Endothelial cell of umbilical vein (primary cell): ENCODE measurements around the gene CTU1. TPM values are rescaled to one million over a fixed set of nuclear protein-coding genes. Genes with fewer than 3 reads are reported as not detected.

Experiments
- BruUV-seq: library from RNA; stranded (reverse); fragments of 400-500 nt; replicated peaks from 2 replicates; lab custom pipeline; 2021; lab: Mats Ljungman, UMichigan
- CTCF ChIA-PET: fragments of 300-600, 350-600 bp; sonication (Branson Sonifier 250); formaldehyde crosslinking; loops from one replicate; lab custom pipeline; 2021; ENCODE audit warnings: antibody characterized with exemption, inconsistent platforms; lab: Charles Lee
- POLR2A ChIA-PET: fragments of 300-600, 350-600 bp; sonication (Branson Sonifier 250); formaldehyde crosslinking; loops from one replicate; lab custom pipeline; 2021; ENCODE audit warnings: antibody characterized with exemption, inconsistent platforms; lab: Charles Lee
- DNase-seq: peaks from one replicate; pipeline ENCODE4 v3.0.0-alpha.2; 2011; ENCODE audit warnings: low read depth, low spot score
- FAIRE-seq: peaks from 2 replicates; lab custom pipeline; 2011; peaks lifted over from hg19 to GRCh38; lab: Jason Lieb, UNC
- H2AFZ ChIP-seq: 2 replicates; pipeline ENCODE4 v1.6.0; 2012; ENCODE audit warnings: low read depth, low read length, control low read depth, inconsistent platforms
- H3K27ac ChIP-seq: 2 replicates; pipeline ENCODE4 v1.5.1; 2011; ENCODE audit warnings: low read depth, mild to moderate bottlenecking, control low read depth, low read length, moderate library complexity; ENCODE audit not compliant: insufficient read depth
- H3K27me3 ChIP-seq, 2 experiments: 2 replicates each; pipeline versions ENCODE4 v1.6.0 to v1.6.1; 2011; ENCODE audit warnings: low read length in 2 of 2, mixed read lengths in 1 of 2; ENCODE audit not compliant: control insufficient read depth in 2 of 2, insufficient read depth in 2 of 2
- H3K36me3 ChIP-seq, 2 experiments: 2 replicates in 1 of 2; 3 replicates in 1 of 2; pipeline ENCODE4 v1.5.1; 2011; ENCODE audit warnings: low read length in 2 of 2, mild to moderate bottlenecking in 1 of 2, moderate library complexity in 1 of 2; ENCODE audit not compliant: control insufficient read depth in 2 of 2, insufficient read depth in 2 of 2; ENCODE audit errors: extremely low read depth in 1 of 2
- H3K4me1 ChIP-seq: 3 replicates; pipeline ENCODE4 v1.5.1; 2011; ENCODE audit warnings: mild to moderate bottlenecking, low read length; ENCODE audit not compliant: control insufficient read depth, insufficient read depth; ENCODE audit errors: extremely low read depth
- H3K4me2 ChIP-seq: 2 replicates; pipeline ENCODE4 v1.6.1; 2011; ENCODE audit warnings: low read length, control low read depth, mixed read lengths; ENCODE audit not compliant: insufficient read depth
- H3K4me3 ChIP-seq, 3 experiments: fragments of 200-600 bp in 1 of 3; sonication (generic), shearing (Covaris generic) in 1 of 3; replicated peaks in 1 of 3; 2 replicates each; pipeline ENCODE4 v1.5.1; 2011 to 2016; ENCODE audit warnings: control low read depth in 3 of 3, low read length in 3 of 3, mild to moderate bottlenecking in 2 of 3, inconsistent platforms in 1 of 3, low read depth in 1 of 3, moderate library complexity in 1 of 3; ENCODE audit not compliant: insufficient read depth in 1 of 3
- H3K79me2 ChIP-seq: 2 replicates; pipeline ENCODE4 v1.6.0; 2012; ENCODE audit warnings: low read length, inconsistent platforms; ENCODE audit not compliant: control insufficient read depth, insufficient read depth
- H3K9ac ChIP-seq: replicated peaks from 2 replicates; pipeline ENCODE3; 2011; ENCODE audit warnings: low read length, control low read depth; ENCODE audit not compliant: insufficient read depth; ENCODE audit errors: extremely low read depth
- H3K9me1 ChIP-seq: replicated peaks from 3 replicates; pipeline ENCODE4 v1.6.0; 2011; ENCODE audit warnings: mild to moderate bottlenecking, low read length; ENCODE audit not compliant: control insufficient read depth, insufficient read depth; ENCODE audit errors: extremely low read depth
- H3K9me3 ChIP-seq: replicated peaks from 2 replicates; pipeline ENCODE4 v1.5.1; 2012; ENCODE audit warnings: low read length, inconsistent platforms; ENCODE audit not compliant: control insufficient read depth, insufficient read depth
- H4K20me1 ChIP-seq: replicated peaks from 2 replicates; pipeline ENCODE3; 2011; ENCODE audit warnings: mild to moderate bottlenecking, low read length; ENCODE audit not compliant: control insufficient read depth, insufficient read depth; ENCODE audit errors: extremely low read depth
- EZH2 ChIP-seq: IDR thresholded peaks from 2 replicates; pipeline ENCODE4 v1.6.1; 2012; ENCODE audit warnings: borderline replicate concordance, low read depth, mild to moderate bottlenecking, moderate library complexity, low read length, inconsistent platforms; ENCODE audit not compliant: severe bottlenecking
- FOS ChIP-seq: IDR thresholded peaks from 2 replicates; pipeline ENCODE4 v1.6.1; 2011; ENCODE audit warnings: mild to moderate bottlenecking, low read length, moderate library complexity, borderline replicate concordance; ENCODE audit not compliant: insufficient read depth
- GATA2 ChIP-seq: IDR thresholded peaks from 2 replicates; pipeline ENCODE4 v1.7.0; 2011; ENCODE audit warnings: low read depth, mild to moderate bottlenecking, moderate library complexity, mixed read lengths, low read length; ENCODE audit not compliant: insufficient read length, insufficient read depth
- JUN ChIP-seq: IDR thresholded peaks from 2 replicates; pipeline ENCODE4 v1.6.1; 2011; ENCODE audit warnings: borderline replicate concordance, low read depth; ENCODE audit not compliant: insufficient read length, insufficient read depth
- MAX ChIP-seq: IDR thresholded peaks from 2 replicates; pipeline ENCODE4 v1.6.1; 2011; ENCODE audit not compliant: insufficient read depth, insufficient read length
- MYC ChIP-seq: IDR thresholded peaks from one replicate; pipeline ENCODE4 v1.6.1; 2011; ENCODE audit warnings: mild to moderate bottlenecking, low read depth, low read length
- POLR2A ChIP-seq: IDR thresholded peaks from 2 replicates; pipeline ENCODE4 v1.6.1; 2012; ENCODE audit warnings: low read depth, mild to moderate bottlenecking, control low read depth, low read length
- POLR2AphosphoS5 ChIP-seq: IDR thresholded peaks from 2 replicates; pipeline ENCODE4 v1.6.1; 2012; ENCODE audit warnings: low read depth, mild to moderate bottlenecking, control low read depth, low read length, moderate library complexity; ENCODE audit not compliant: insufficient read depth
- dilution Hi-C: fragments of 300-500 bp; cut with MboI; formaldehyde crosslinking; loops from one replicate; pipeline ENCODE4 v1.15.0; 2019; ENCODE audit warnings: low sequenced_read_pairs; ENCODE audit not compliant: extremely low pct_ligation_motif_present
- intact Hi-C: fragments of 100-400 bp; cut with micrococcal nuclease; formaldehyde crosslinking; loops from one replicate; pipeline ENCODE4 v1.10.0; 2022
- polyA plus RNA-seq, 4 experiments: library from polyadenylated mRNA; depleted of rRNA in 3 of 4; stranded (reverse) in 3 of 4; unstranded in 1 of 4; fragments of >200 nt; gene quantifications; 2 replicates each; pipeline versions ENCODE4 v1.2.1 to v1.2.3, GENCODE V29; 2011 to 2012; ENCODE audit warnings: missing spikeins in 1 of 4
- total RNA-seq: library from RNA; stranded (reverse); gene quantifications from 2 replicates; pipeline ENCODE4 v1.2.3, GENCODE V29; 2021
- TF ChIP-seq, protein P1 (sequence below), 2 donors: IDR thresholded peaks; 1 replicate in 1 of 2; 2 replicates in 1 of 2; pipeline ENCODE4 v1.5.1; 2011; ENCODE audit warnings: low read length in 2 of 2, mild to moderate bottlenecking in 2 of 2, moderate library complexity in 2 of 2, control low read depth in 1 of 2, inconsistent platforms in 1 of 2, low read depth in 1 of 2; ENCODE audit not compliant: insufficient read depth in 1 of 2; ENCODE audit errors: extremely low read depth in 1 of 2

The CTU1 gene
- total and polyA plus RNA-seq, 2 donors (not counting 3 experiments of a cell fraction or from before 2014, with no cell fraction given): 6.1 to 8.7 TPM

DNA sequence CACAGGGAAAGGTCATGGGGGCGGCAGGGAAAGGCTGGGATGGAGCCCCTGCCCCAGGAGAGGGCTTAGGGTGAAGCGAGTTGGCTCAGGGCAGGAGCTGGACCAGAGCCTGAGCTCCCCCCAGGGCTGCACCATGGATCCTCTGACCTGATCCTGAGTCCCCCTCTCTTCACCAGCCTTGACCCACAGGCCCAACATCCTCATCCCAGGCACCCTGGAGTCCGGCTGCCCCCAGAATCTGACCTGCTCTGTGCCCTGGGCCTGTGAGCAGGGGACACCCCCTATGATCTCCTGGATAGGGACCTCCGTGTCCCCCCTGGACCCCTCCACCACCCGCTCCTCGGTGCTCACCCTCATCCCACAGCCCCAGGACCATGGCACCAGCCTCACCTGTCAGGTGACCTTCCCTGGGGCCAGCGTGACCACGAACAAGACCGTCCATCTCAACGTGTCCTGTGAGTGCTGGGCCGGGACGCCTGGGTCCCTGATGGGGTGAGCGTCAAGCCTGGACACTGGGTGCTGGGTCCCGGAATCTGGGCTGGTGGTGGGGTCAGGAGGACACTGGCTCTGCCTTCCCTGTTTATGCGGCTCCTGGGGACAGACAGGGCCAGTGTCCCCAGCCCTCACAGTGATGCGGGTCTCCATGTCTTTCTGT, 17.3 kb upstream of the CTU1 start:
- dilution Hi-C loops (no loop called here), intact Hi-C loops (no loop called here)
- ChIA-PET POLR2A (no interaction called here), CTCF (no interaction called here)
- Histone ChIP-seq H3K27me3 (no peaks in the 10 kb centered on the region), H3K9me3 (no peaks in the 10 kb centered on the region), H2AFZ (no peak overlapping the region), H3K9ac (no peak overlapping the region), H3K79me2 (no peaks in the 10 kb centered on the region), H3K4me2 (no peak overlapping the region), H3K4me1 (peaks cover 8% of the 10 kb centered on the region), H3K36me3 (no peaks in the 10 kb centered on the region), H4K20me1 (no peaks in the 10 kb centered on the region), H3K9me1 (no peaks in the 10 kb centered on the region), H3K4me3 (no peak overlapping the region), H3K27ac (no peak overlapping the region)
- no peak for FAIRE-seq
- TF ChIP-seq POLR2A: no peak
- TF ChIP-seq MAX: no peak
- no peak for TF ChIP-seq JUN
- no peak for TF ChIP-seq POLR2AphosphoS5
- no peak for TF ChIP-seq EZH2
- no peak for TF ChIP-seq FOS
- no peak for TF ChIP-seq MYC
- TF ChIP-seq GATA2: no peak
- TF ChIP-seq, protein P1, sequence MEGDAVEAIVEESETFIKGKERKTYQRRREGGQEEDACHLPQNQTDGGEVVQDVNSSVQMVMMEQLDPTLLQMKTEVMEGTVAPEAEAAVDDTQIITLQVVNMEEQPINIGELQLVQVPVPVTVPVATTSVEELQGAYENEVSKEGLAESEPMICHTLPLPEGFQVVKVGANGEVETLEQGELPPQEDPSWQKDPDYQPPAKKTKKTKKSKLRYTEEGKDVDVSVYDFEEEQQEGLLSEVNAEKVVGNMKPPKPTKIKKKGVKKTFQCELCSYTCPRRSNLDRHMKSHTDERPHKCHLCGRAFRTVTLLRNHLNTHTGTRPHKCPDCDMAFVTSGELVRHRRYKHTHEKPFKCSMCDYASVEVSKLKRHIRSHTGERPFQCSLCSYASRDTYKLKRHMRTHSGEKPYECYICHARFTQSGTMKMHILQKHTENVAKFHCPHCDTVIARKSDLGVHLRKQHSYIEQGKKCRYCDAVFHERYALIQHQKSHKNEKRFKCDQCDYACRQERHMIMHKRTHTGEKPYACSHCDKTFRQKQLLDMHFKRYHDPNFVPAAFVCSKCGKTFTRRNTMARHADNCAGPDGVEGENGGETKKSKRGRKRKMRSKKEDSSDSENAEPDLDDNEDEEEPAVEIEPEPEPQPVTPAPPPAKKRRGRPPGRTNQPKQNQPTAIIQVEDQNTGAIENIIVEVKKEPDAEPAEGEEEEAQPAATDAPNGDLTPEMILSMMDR (IDR thresholded peaks at IDR 0.05; ENCODE audit: extremely low read depth in 1 of 2, insufficient read depth in 1 of 2, low read depth in 1 of 2, low read length in 2 of 2): no peak
- DNase-seq: no peak
- no TSS peak for BruUV-seq
